Measurements from ENCODE around the gene APOLD1.
A peak's percentile ranks its signal among the peaks of the same experiment; 100 is the strongest.
"Not testable (repeated sequence)": the region's sequence is repeated elsewhere in the genome, so short reads cannot be mapped to it uniquely, and the experiment has no call there.

The APOLD1 gene

GRCh38 chr12:12784911-12785814, at the start of gene APOLD1:
APOLD1 (plus strand) TSS chr12:12785659; CDS start chr12:12785692, 33 bp downstream.
- no peak for DNase-seq (ENCODE audit: low read depth)

- no peak for DNase-seq (ENCODE audit: low read depth)
Measured at GRCh38 chr12:12736759-12737676, 48.4 kb upstream of the APOLD1 start.

GRCh38 chr12:12738152-12738551, 47.3 kb upstream of the APOLD1 start:
- not testable (repeated sequence) for DNase-seq (ENCODE audit: low read depth)

GRCh38 chr12:12741660-12742059, 43.8 kb upstream of the APOLD1 start:
- no peak for DNase-seq (ENCODE audit: low read depth)

- DNase-seq (ENCODE audit: low read depth): no peak
Measured at GRCh38 chr12:12744546-12745305, 40.7 kb upstream of the APOLD1 start.

GRCh38 chr12:12745576-12746211, 39.8 kb upstream of the APOLD1 start:
- DNase-seq (ENCODE audit: low read depth): no peak

- DNase-seq (ENCODE audit: low read depth): no peak
Measured at GRCh38 chr12:12747278-12747677, 38.2 kb upstream of the APOLD1 start.

GRCh38 chr12:12748044-12748443, 37.4 kb upstream of the APOLD1 start:
- DNase-seq (ENCODE audit: low read depth): no peak

- no peak for DNase-seq (ENCODE audit: low read depth)
Measured at GRCh38 chr12:12749433-12749832, 36.0 kb upstream of the APOLD1 start.

GRCh38 chr12:12755923-12756322, 29.5 kb upstream of the APOLD1 start:
- no peak for DNase-seq (ENCODE audit: low read depth)

GRCh38 chr12:12757121-12757520, 28.3 kb upstream of the APOLD1 start:
- no peak for DNase-seq (ENCODE audit: low read depth)

- DNase-seq (ENCODE audit: low read depth): no peak
Measured at GRCh38 chr12:12759234-12759915, 26.1 kb upstream of the APOLD1 start.

- DNase-seq (ENCODE audit: low read depth): no peak
Measured at GRCh38 chr12:12764824-12765223, 20.6 kb upstream of the APOLD1 start.

GRCh38 chr12:12770262-12770661, 15.2 kb upstream of the APOLD1 start:
- no peak for DNase-seq (ENCODE audit: low read depth)

GRCh38 chr12:12774791-12775190, 10.7 kb upstream of the APOLD1 start:
- DNase-seq (ENCODE audit: low read depth): no peak

- no peak for DNase-seq (ENCODE audit: low read depth)
Measured at GRCh38 chr12:12776261-12776660, 9.2 kb upstream of the APOLD1 start.

- DNase-seq (ENCODE audit: low read depth): no peak
Measured at GRCh38 chr12:12777092-12777491, 8.4 kb upstream of the APOLD1 start.

- DNase-seq (ENCODE audit: low read depth): no peak
Measured at GRCh38 chr12:12779007-12779406, 6.5 kb upstream of the APOLD1 start.

- DNase-seq (ENCODE audit: low read depth): peak; percentile 76
Measured at GRCh38 chr12:12779529-12779928, 5.9 kb upstream of the APOLD1 start.

- DNase-seq (ENCODE audit: low read depth): no peak
Measured at GRCh38 chr12:12784116-12784515, 1.3 kb upstream of the APOLD1 start.

- DNase-seq (ENCODE audit: low read depth): no peak
Measured at GRCh38 chr12:12786351-12786705, 869 bp downstream of the APOLD1 start.
